Measurements from ENCODE around the gene PDSS1.

PDSS1 gene

GRCh38 chr10:26703096-26703495, 5.6 kb downstream of the PDSS1 start:
- H3K4me1 ChIP-seq (ENCODE audit: low read depth, poor library complexity, severe bottlenecking) = peaks cover 14% of the 10 kb centered on the region
- H3K27me3 ChIP-seq (ENCODE audit: insufficient read depth, low read depth) = no peaks in the 10 kb centered on the region
- no peak for TF ChIP-seq CTCF (conservative IDR thresholded peaks at IDR 0.05; ENCODE audit: low read depth, low read length)
- peaks cover 64% of the 10 kb centered on the region for H3K79me2 ChIP-seq (ENCODE audit: insufficient read depth, low read depth)
- H3K4me2 ChIP-seq = no peak overlapping the region
- peaks cover 3% of the 10 kb centered on the region; the same call in 1 of the 2 replicates for H4K20me1 ChIP-seq (ENCODE audit: insufficient read depth)
- no peak overlapping the region for H3K9ac ChIP-seq
- peaks cover 14% of the 10 kb centered on the region; the same call in 1 of the 2 replicates for H3K36me3 ChIP-seq (ENCODE audit: insufficient read depth)
- H2AFZ ChIP-seq (ENCODE audit: low read depth) = no peak overlapping the region
- H3K27ac ChIP-seq = no peak overlapping the region
- no peak overlapping the region for H3K4me3 ChIP-seq (IDR thresholded peaks at IDR 0.05; ENCODE audit: insufficient read depth, low read depth, low read length)

GRCh38 chr10:26703974-26704373, 6.5 kb downstream of the PDSS1 start:
- Histone ChIP-seq H3K36me3 (ENCODE audit: insufficient read depth) (peaks cover 14% of the 10 kb centered on the region; the same call in 1 of the 2 replicates), H2AFZ (ENCODE audit: low read depth) (no peak overlapping the region), H3K4me1 (ENCODE audit: low read depth, poor library complexity, severe bottlenecking) (peaks cover 8% of the 10 kb centered on the region), H3K79me2 (ENCODE audit: insufficient read depth, low read depth) (peaks cover 55% of the 10 kb centered on the region), H3K4me3 (IDR thresholded peaks at IDR 0.05; ENCODE audit: insufficient read depth, low read depth, low read length) (no peak overlapping the region), H3K27ac (no peak overlapping the region), H3K27me3 (ENCODE audit: insufficient read depth, low read depth) (no peaks in the 10 kb centered on the region), H3K9ac (no peak overlapping the region), H4K20me1 (ENCODE audit: insufficient read depth) (peaks cover 3% of the 10 kb centered on the region; the same call in 1 of the 2 replicates), H3K4me2 (no peak overlapping the region)
- no peak for TF ChIP-seq CTCF (conservative IDR thresholded peaks at IDR 0.05; ENCODE audit: low read depth, low read length)

GRCh38 chr10:26706206-26706605, 8.7 kb downstream of the PDSS1 start:
- Histone ChIP-seq H3K36me3 (ENCODE audit: insufficient read depth) (peaks cover 13% of the 10 kb centered on the region; the same call in 1 of the 2 replicates), H3K79me2 (ENCODE audit: insufficient read depth, low read depth) (peaks cover 33% of the 10 kb centered on the region), H4K20me1 (ENCODE audit: insufficient read depth) (peaks cover 2% of the 10 kb centered on the region; the same call in 1 of the 2 replicates), H3K4me3 (IDR thresholded peaks at IDR 0.05; ENCODE audit: insufficient read depth, low read depth, low read length) (no peak overlapping the region), H3K27me3 (ENCODE audit: insufficient read depth, low read depth) (no peaks in the 10 kb centered on the region), H3K4me1 (ENCODE audit: low read depth, poor library complexity, severe bottlenecking) (no peaks in the 10 kb centered on the region), H2AFZ (ENCODE audit: low read depth) (no peak overlapping the region), H3K4me2 (no peak overlapping the region), H3K9ac (no peak overlapping the region), H3K27ac (no peak overlapping the region)
- no peak for TF ChIP-seq CTCF (conservative IDR thresholded peaks at IDR 0.05; ENCODE audit: low read depth, low read length)

GRCh38 chr10:26706936-26707335, 9.4 kb downstream of the PDSS1 start:
- Histone ChIP-seq H3K27me3 (ENCODE audit: insufficient read depth, low read depth) (no peaks in the 10 kb centered on the region), H3K36me3 (ENCODE audit: insufficient read depth) (peaks cover 13% of the 10 kb centered on the region; the same call in 1 of the 2 replicates), H4K20me1 (ENCODE audit: insufficient read depth) (no peaks in the 10 kb centered on the region), H3K4me2 (no peak overlapping the region), H3K4me1 (ENCODE audit: low read depth, poor library complexity, severe bottlenecking) (no peaks in the 10 kb centered on the region), H2AFZ (ENCODE audit: low read depth) (no peak overlapping the region), H3K27ac (no peak overlapping the region), H3K9ac (no peak overlapping the region), H3K4me3 (IDR thresholded peaks at IDR 0.05; ENCODE audit: insufficient read depth, low read depth, low read length) (no peak overlapping the region), H3K79me2 (ENCODE audit: insufficient read depth, low read depth) (peaks cover 26% of the 10 kb centered on the region)
- TF ChIP-seq CTCF (conservative IDR thresholded peaks at IDR 0.05; ENCODE audit: low read depth, low read length) = no peak
